GM23248 (cell line): ENCODE results near the gene AKAP6. TPM values are rescaled to one million over a fixed set of nuclear protein-coding genes. Genes with fewer than 3 reads are reported as not detected.

Source experiments
- DNase-seq: peaks from one replicate; pipeline ENCODE4 v3.0.0-alpha.2; 2015
- H2AFZ ChIP-seq: fragments of 200-600 bp; sonication (generic); 2 replicates; pipeline ENCODE4 v1.6.1; 2016; ENCODE audit warnings: antibody characterized with exemption
- H3F3A ChIP-seq: fragments of 200-600 bp; sonication (generic); 2 replicates; pipeline ENCODE4 v1.6.1; 2016; ENCODE audit warnings: mild to moderate bottlenecking, antibody characterized with exemption, mixed run types; ENCODE audit not compliant: insufficient read depth
- H3K27ac ChIP-seq: fragments of 200-600 bp; sonication (generic); 2 replicates; pipeline ENCODE4 v1.5.1; 2016; ENCODE audit warnings: mild to moderate bottlenecking
- H3K27me3 ChIP-seq: fragments of 200-600 bp; sonication (generic); replicated peaks from 2 replicates; pipeline ENCODE4 v1.6.1; 2016; ENCODE audit warnings: mild to moderate bottlenecking; ENCODE audit not compliant: insufficient read depth
- H3K36me3 ChIP-seq: fragments of 200-600 bp; sonication (generic); 2 replicates; pipeline ENCODE4 v1.6.1; 2016; ENCODE audit warnings: low read depth, mild to moderate bottlenecking
- H3K4me1 ChIP-seq: fragments of 200-600 bp; sonication (generic); 2 replicates; pipeline ENCODE4 v1.6.1; 2016; ENCODE audit warnings: mild to moderate bottlenecking; ENCODE audit not compliant: insufficient read depth
- H3K4me2 ChIP-seq: fragments of 200-600 bp; sonication (generic); one replicate; pipeline ENCODE4 v1.6.1; 2016; ENCODE audit warnings: mild to moderate bottlenecking; ENCODE audit not compliant: unreplicated experiment
- H3K4me3 ChIP-seq: fragments of 200-600 bp; sonication (generic); 2 replicates; pipeline ENCODE4 v1.5.1; 2016; ENCODE audit warnings: mild to moderate bottlenecking
- H3K79me2 ChIP-seq: fragments of 200-600 bp; sonication (generic); 2 replicates; pipeline ENCODE4 v1.6.1; 2016; ENCODE audit warnings: mild to moderate bottlenecking; ENCODE audit not compliant: insufficient read depth
- H3K9ac ChIP-seq: fragments of 200-600 bp; sonication (generic); 2 replicates; pipeline ENCODE4 v1.6.1; 2016; ENCODE audit warnings: mild to moderate bottlenecking
- H3K9me2 ChIP-seq: fragments of 200-600 bp; sonication (generic); 2 replicates; pipeline ENCODE4 v1.6.1; 2016; ENCODE audit warnings: mixed run types, mild to moderate bottlenecking, moderate library complexity; ENCODE audit not compliant: insufficient read depth
- H3K9me3 ChIP-seq: fragments of 200-600 bp; sonication (generic); one replicate; pipeline ENCODE4 v1.6.1; 2017; ENCODE audit warnings: low read depth
- H4K20me1 ChIP-seq: fragments of 200-600 bp; sonication (generic); 2 replicates; pipeline ENCODE4 v1.6.0; 2016; ENCODE audit not compliant: insufficient read depth
- EZH2 ChIP-seq: fragments of 200-600 bp; sonication (generic); IDR thresholded peaks from 2 replicates; pipeline ENCODE4 v1.6.1; 2018; ENCODE audit warnings: antibody characterized with exemption, mild to moderate bottlenecking; ENCODE audit not compliant: insufficient read depth, poor library complexity, severe bottlenecking
- EZH2phosphoT487 ChIP-seq: fragments of 200-600 bp; sonication (generic); IDR thresholded peaks from 2 replicates; pipeline ENCODE4 v1.6.1; 2018; ENCODE audit warnings: antibody characterized with exemption, moderate library complexity, mild to moderate bottlenecking, low read depth; ENCODE audit not compliant: insufficient read depth
- WGBS, 2 experiments: methylation state at CpG; one replicate each; pipeline ENCODE4 v1.1.6; 2015 to 2017; ENCODE audit warnings: low lambda C conversion rate in 2 of 2, low coverage in 1 of 2; ENCODE audit errors: missing lambda C conversion rate in 2 of 2; 5-methylcytosine and 5-hydroxymethylcytosine counted together
- in situ Hi-C: fragments of 300-500 bp; cut with MboI; formaldehyde crosslinking; loops from 2 replicates; pipeline ENCODE4 v1.15.0; 2020
- polyA plus RNA-seq: library from polyadenylated mRNA; unstranded; fragments of >200 nt; fragmentation: Nextera tagmentation; extraction: Ambion mirVana; gene quantifications from 2 replicates; pipeline ENCODE4 v1.2.1, GENCODE V29; 2016
- total RNA-seq: library from RNA; depleted of rRNA; stranded (reverse); fragments of >200 nt; shearing (Covaris generic); gene quantifications from 2 replicates; pipeline ENCODE4 v1.2.3, GENCODE V29; 2014

AKAP6 gene
- total and polyA plus RNA-seq, 2 experiments from 2014 or later: 4.8 to 19.1 TPM

DNA sequence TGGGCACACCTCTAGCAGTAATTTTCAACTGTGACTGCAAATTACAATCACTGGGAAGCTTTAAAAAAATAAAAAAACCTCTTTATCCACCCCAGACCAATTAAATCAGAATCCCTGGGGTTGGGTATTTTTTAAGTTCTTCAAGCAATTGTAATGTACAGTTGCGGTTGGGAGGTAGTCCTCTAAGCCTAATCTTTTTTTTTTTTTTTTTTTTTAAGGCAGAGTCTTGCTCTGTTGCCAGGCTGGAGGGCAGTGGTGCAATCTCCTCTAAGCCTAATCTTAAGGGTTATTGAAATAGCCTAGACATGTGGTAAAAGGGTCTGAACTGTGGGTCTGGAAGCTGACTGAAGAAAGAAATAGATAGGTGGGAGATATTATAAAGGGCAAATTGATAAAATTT is 230.5 kb downstream of the AKAP6 start:
- in situ Hi-C loops: no loop called here

DNA sequence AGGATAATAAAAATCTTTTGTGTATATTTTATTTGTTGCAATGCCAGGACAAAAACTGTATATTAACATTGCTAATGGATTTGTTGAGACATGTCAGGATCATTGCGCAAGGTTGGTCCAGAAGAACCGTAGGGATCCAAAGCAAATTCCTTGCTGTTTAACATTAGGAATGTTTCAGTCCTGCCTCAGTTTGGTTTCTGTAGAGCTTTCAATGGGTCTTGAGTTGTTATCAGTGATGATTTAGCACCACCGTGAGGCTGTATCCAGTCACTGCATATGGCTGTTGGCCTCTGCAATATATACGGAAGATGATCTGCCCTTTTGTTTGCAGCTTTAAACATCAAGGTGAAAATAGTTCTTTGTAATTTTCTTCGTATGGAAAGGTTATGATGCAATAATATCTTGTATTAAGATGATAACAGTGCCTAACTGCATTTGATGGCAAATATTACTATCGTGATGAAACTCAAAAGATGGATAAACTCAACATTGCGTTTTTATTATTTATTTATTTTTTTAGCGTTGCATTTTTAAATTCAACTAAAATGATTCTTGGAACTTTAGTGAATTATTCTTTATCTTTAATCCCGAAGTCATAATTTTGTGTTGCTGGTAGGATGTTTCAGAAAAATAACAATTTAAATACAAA is 231.2 kb downstream of the AKAP6 start:
- WGBS, 2 experiments: 19% methylated on average over 9 of the region's 9 CpGs
- H3K79me2 ChIP-seq: no peaks in the 10 kb centered on the region
- peaks cover 47% of the 10 kb centered on the region for H3K4me1 ChIP-seq
- TF ChIP-seq EZH2phosphoT487: no peak
- TF ChIP-seq EZH2: no peak
- H3K9me3 ChIP-seq: no peaks in the 10 kb centered on the region
- DNase-seq: peak; percentile 89
- no peaks in the 10 kb centered on the region for H3K27me3 ChIP-seq
- H3K4me3 ChIP-seq: no peak overlapping the region
- no peaks in the 10 kb centered on the region for H3K36me3 ChIP-seq
- H4K20me1 ChIP-seq: no peaks in the 10 kb centered on the region
- peak overlapping the region; percentile 58 for H3K27ac ChIP-seq
- H3K9ac ChIP-seq: 0 out of 2 replicates have a peak overlapping the region, but pooled peaks have one; percentile 22
- H3F3A ChIP-seq: peaks cover 49% of the 10 kb centered on the region
- peak overlapping the region; percentile 65 for H3K4me2 ChIP-seq
- no peaks in the 10 kb centered on the region; the same call in 1 of the 2 replicates for H3K9me2 ChIP-seq
- in situ Hi-C loops: no loop called here
- H2AFZ ChIP-seq: peak overlapping the region; percentile 11; the same call in 1 of the 2 replicates

More for the DNA sequence above, 230.5 kb downstream of the AKAP6 start:
- H3K9ac ChIP-seq: 0 out of 2 replicates have a peak overlapping the region, but pooled peaks have one; percentile 22
- H3K27ac ChIP-seq: peak overlapping the region; percentile 58
- H3K4me3 ChIP-seq: no peak overlapping the region
- no peaks in the 10 kb centered on the region for H3K27me3 ChIP-seq
- H3K4me1 ChIP-seq: peaks cover 41% of the 10 kb centered on the region
- no peaks in the 10 kb centered on the region for H3K79me2 ChIP-seq
- no peak for TF ChIP-seq EZH2
- TF ChIP-seq EZH2phosphoT487: no peak
- no peaks in the 10 kb centered on the region; the same call in 1 of the 2 replicates for H3K9me2 ChIP-seq
- peak overlapping the region; percentile 11 for H2AFZ ChIP-seq
- no peaks in the 10 kb centered on the region for H4K20me1 ChIP-seq
- H3K36me3 ChIP-seq: no peaks in the 10 kb centered on the region
- WGBS, 2 experiments: 32 to 45% methylated on average over 1 of the region's 1 CpG
- H3K4me2 ChIP-seq: peak overlapping the region; percentile 65
- peak; percentile 52 for DNase-seq
- H3F3A ChIP-seq: peaks cover 42% of the 10 kb centered on the region
- no peaks in the 10 kb centered on the region for H3K9me3 ChIP-seq

DNA sequence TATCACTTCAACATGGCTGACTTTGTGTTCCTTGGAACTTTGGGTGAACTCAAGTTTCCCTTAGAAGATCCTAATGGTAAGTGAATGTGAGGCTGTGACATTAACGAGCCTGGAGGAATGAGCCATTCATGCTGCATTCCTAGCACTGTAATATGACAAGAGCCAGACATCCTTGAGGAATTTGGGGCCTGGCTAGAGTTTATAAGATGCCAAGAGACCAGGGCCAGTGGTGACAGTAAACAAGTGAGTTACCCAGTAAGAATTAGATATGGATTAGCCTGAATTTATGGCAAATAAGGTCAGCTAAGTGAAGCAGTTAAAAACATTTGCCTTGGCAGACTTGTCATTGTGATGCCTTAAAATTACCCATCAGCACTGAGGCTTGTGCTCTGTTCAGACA is 232.4 kb downstream of the AKAP6 start:
- H3F3A ChIP-seq: peaks cover 49% of the 10 kb centered on the region
- no peaks in the 10 kb centered on the region for H3K36me3 ChIP-seq
- no peaks in the 10 kb centered on the region for H3K27me3 ChIP-seq
- H4K20me1 ChIP-seq: no peaks in the 10 kb centered on the region
- no peaks in the 10 kb centered on the region for H3K79me2 ChIP-seq
- peak; percentile 92 for DNase-seq
- peak overlapping the region; percentile 65 for H3K4me2 ChIP-seq
- no peaks in the 10 kb centered on the region; the same call in 1 of the 2 replicates for H3K9me2 ChIP-seq
- no peaks in the 10 kb centered on the region for H3K9me3 ChIP-seq
- WGBS, 2 experiments: 0% methylated on average over 1 of the region's 1 CpG
- no peak for TF ChIP-seq EZH2phosphoT487
- TF ChIP-seq EZH2: no peak
- no peak overlapping the region for H3K9ac ChIP-seq
- H3K27ac ChIP-seq: peak overlapping the region; percentile 54
- H2AFZ ChIP-seq: 0 out of 2 replicates have a peak overlapping the region, but pooled peaks have one; percentile 15
- in situ Hi-C loops: no loop called here
- peaks cover 47% of the 10 kb centered on the region for H3K4me1 ChIP-seq
- H3K4me3 ChIP-seq: no peak overlapping the region

DNA sequence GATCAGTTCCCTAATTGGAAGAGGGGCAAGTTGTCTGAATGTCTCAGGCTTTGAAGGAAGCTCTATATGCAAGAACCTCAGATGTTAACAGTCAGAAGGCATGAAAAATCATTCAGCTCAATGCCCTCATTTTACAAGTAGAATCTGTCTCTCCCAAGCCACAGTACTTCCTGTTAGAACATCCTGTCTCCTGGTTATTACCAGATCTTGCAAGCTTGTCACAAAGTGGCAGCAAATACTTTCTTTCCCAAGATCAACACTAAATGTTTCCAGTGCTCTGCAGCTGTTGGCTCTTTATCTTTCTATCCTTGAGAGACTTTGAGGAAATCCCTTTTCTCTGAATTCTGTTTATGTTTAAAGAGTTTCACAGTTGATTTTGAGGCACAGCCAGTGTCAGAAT is 235.5 kb downstream of the AKAP6 start:
- H3K27ac ChIP-seq: no peak overlapping the region
- peak overlapping the region; percentile 31 for H3K4me2 ChIP-seq

More for the DNA sequence above, 235.5 kb downstream of the AKAP6 start:
- Histone ChIP-seq H3K36me3 (no peaks in the 10 kb centered on the region), H3K4me1 (peaks cover 44% of the 10 kb centered on the region), H3K4me3 (no peak overlapping the region), H3K9ac (no peak overlapping the region), H4K20me1 (no peaks in the 10 kb centered on the region), H3K9me3 (no peaks in the 10 kb centered on the region), H3K27me3 (no peaks in the 10 kb centered on the region), H2AFZ (peak overlapping the region; percentile 58), H3F3A (peaks cover 29% of the 10 kb centered on the region), H3K79me2 (no peaks in the 10 kb centered on the region), H3K9me2 (no peaks in the 10 kb centered on the region; the same call in 1 of the 2 replicates)
- in situ Hi-C loops: no loop called here
- TF ChIP-seq EZH2: no peak
- no peak for TF ChIP-seq EZH2phosphoT487
- peak; percentile 46 for DNase-seq
